ENCODE measurements around the gene GABRD.

GABRD gene

DNA sequence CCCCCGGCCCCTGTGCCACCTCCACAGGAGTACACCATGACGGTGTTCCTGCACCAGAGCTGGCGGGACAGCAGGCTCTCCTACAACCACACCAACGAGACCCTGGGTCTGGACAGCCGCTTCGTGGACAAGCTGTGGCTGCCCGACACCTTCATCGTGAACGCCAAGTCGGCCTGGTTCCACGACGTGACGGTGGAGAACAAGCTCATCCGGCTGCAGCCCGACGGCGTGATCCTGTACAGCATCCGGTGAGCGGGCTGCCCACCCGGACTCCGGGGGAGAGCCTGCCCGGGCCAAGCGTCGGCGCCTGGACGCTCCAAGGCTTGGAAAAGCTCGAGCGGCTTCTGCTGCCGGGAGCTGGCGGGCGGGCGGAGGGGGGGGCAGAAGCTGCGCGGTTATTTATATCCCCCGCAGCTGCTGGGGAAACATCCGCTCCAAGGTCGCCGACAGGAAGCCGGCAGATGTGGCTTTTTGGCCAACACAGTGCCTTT, 6.4 kb downstream of the GABRD start:
- peak overlapping the region; percentile 31; the same call in 1 of the 2 replicates for H3K27ac ChIP-seq (ENCODE audit: low read length)
- no peaks in the 10 kb centered on the region for H3K27me3 ChIP-seq (ENCODE audit: insufficient read depth, low read length, poor library complexity)
- peak overlapping the region; percentile 4; the same call in 1 of the 2 replicates for H3K9ac ChIP-seq (ENCODE audit: low read depth, low read length)
- no peak for TF ChIP-seq EZH2 (IDR thresholded peaks at IDR 0.05; ENCODE audit: borderline replicate concordance, low read depth, low read length, severe bottlenecking)
- TF ChIP-seq, protein P1, sequence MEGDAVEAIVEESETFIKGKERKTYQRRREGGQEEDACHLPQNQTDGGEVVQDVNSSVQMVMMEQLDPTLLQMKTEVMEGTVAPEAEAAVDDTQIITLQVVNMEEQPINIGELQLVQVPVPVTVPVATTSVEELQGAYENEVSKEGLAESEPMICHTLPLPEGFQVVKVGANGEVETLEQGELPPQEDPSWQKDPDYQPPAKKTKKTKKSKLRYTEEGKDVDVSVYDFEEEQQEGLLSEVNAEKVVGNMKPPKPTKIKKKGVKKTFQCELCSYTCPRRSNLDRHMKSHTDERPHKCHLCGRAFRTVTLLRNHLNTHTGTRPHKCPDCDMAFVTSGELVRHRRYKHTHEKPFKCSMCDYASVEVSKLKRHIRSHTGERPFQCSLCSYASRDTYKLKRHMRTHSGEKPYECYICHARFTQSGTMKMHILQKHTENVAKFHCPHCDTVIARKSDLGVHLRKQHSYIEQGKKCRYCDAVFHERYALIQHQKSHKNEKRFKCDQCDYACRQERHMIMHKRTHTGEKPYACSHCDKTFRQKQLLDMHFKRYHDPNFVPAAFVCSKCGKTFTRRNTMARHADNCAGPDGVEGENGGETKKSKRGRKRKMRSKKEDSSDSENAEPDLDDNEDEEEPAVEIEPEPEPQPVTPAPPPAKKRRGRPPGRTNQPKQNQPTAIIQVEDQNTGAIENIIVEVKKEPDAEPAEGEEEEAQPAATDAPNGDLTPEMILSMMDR (IDR thresholded peaks at IDR 0.05; ENCODE audit: borderline replicate concordance, extremely low read depth, low read length, poor library complexity, severe bottlenecking): no peak
- H3K79me2 ChIP-seq (ENCODE audit: insufficient read depth, low read length): no peaks in the 10 kb centered on the region
- H4K20me1 ChIP-seq (ENCODE audit: insufficient read depth, low read length): no peaks in the 10 kb centered on the region; the same call in 1 of the 2 replicates
- peak; percentile 83 for ATAC-seq (ENCODE audit: insufficient read depth, low read depth)
- H3K9me3 ChIP-seq (ENCODE audit: insufficient read depth, low read length, severe bottlenecking): no peaks in the 10 kb centered on the region
- H3K4me3 ChIP-seq (ENCODE audit: low read depth in 1 of 2, low read length in 2 of 2): no peak overlapping the region
- H3K4me2 ChIP-seq (ENCODE audit: insufficient read depth, low read length): peak overlapping the region; percentile 49; the same call in 1 of the 2 replicates
- H3K4me1 ChIP-seq (ENCODE audit: insufficient read depth, low read length): peaks cover 20% of the 10 kb centered on the region
- no peaks in the 10 kb centered on the region for H3K36me3 ChIP-seq (ENCODE audit: insufficient read depth, low read length)
- peak; percentile 66 for DNase-seq
- H2AFZ ChIP-seq (ENCODE audit: low read depth, low read length): no peak overlapping the region

DNA sequence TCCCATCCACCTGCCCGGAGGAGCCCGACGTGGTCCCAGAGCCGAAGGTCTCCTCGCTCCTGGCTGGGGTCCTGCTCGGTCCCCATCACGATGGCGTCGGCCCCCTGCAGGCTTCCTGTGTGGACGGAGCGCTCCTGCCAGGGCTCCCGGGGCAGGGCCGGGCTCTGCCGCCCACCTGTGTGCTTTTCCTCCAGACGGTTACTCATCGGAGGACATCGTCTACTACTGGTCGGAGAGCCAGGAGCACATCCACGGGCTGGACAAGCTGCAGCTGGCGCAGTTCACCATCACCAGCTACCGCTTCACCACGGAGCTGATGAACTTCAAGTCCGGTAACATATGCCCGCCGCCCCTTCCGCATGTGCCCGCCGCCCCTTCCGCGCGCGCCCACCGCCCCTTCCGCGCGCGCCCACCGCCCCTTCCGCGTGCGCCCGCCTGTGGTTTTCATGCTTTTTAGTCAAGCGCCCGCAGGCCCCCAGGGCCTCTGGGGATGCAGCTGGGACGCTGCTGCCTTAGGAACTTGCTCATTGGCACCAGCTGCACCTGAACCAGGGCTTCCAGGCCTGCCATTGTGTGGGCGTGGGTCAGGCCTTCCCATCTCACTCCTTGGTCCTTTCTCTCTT, 8.9 kb downstream of the GABRD start:
- Histone ChIP-seq H3K27ac (ENCODE audit: low read length) (no peak overlapping the region), H3K4me1 (ENCODE audit: insufficient read depth, low read length) (peaks cover 20% of the 10 kb centered on the region), H3K4me3 (ENCODE audit: low read depth in 1 of 2, low read length in 2 of 2) (no peak overlapping the region), H3K9me3 (ENCODE audit: insufficient read depth, low read length, severe bottlenecking) (no peaks in the 10 kb centered on the region), H3K36me3 (ENCODE audit: insufficient read depth, low read length) (no peaks in the 10 kb centered on the region), H4K20me1 (ENCODE audit: insufficient read depth, low read length) (no peaks in the 10 kb centered on the region; the same call in 1 of the 2 replicates), H3K79me2 (ENCODE audit: insufficient read depth, low read length) (no peaks in the 10 kb centered on the region), H2AFZ (ENCODE audit: low read depth, low read length) (no peak overlapping the region), H3K27me3 (ENCODE audit: insufficient read depth, low read length, poor library complexity) (no peaks in the 10 kb centered on the region), H3K4me2 (ENCODE audit: insufficient read depth, low read length) (no peak overlapping the region), H3K9ac (ENCODE audit: low read depth, low read length) (no peak overlapping the region)
- no peak for TF ChIP-seq EZH2 (IDR thresholded peaks at IDR 0.05; ENCODE audit: borderline replicate concordance, low read depth, low read length, severe bottlenecking)
- TF ChIP-seq, protein P1 (IDR thresholded peaks at IDR 0.05; ENCODE audit: borderline replicate concordance, extremely low read depth, low read length, poor library complexity, severe bottlenecking): no peak
- DNase-seq (no peak), ATAC-seq (ENCODE audit: insufficient read depth, low read depth) (no peak)

DNA sequence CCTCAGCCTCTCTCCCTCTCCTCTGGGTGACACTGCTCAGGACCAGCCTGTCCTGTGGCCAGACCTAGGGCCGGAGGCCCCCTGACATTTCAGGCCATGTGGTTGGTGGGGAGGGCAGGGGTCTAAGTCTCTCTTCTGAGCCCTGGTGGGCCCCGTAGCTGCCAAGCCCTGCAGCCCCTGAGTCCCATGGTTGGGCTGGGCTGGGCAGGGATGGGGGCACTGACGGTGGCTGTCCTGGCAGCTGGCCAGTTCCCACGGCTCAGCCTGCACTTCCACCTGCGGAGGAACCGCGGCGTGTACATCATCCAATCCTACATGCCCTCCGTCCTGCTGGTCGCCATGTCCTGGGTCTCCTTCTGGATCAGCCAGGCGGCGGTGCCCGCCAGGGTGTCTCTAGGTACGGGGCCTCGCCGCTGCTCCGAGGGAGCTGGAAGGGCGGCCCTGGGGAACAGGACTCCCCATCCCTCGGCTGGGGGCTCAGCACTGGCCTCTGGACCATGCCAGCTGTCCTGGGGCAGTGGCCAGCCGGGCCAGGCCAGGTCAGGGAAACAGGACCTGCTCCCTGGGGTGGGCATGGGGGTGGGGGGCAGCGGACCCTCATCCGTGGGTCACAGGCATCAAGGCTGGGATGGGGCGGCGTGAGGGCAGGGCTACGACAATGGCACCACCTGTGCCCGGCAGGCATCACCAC, 9.9 kb downstream of the GABRD start:
- no peak for ATAC-seq (ENCODE audit: insufficient read depth, low read depth)
- H4K20me1 ChIP-seq (ENCODE audit: insufficient read depth, low read length): no peaks in the 10 kb centered on the region; the same call in 1 of the 2 replicates
- H3K79me2 ChIP-seq (ENCODE audit: insufficient read depth, low read length): no peaks in the 10 kb centered on the region
- H3K9me3 ChIP-seq (ENCODE audit: insufficient read depth, low read length, severe bottlenecking): no peaks in the 10 kb centered on the region
- H3K9ac ChIP-seq (ENCODE audit: low read depth, low read length): no peak overlapping the region
- no peaks in the 10 kb centered on the region for H3K36me3 ChIP-seq (ENCODE audit: insufficient read depth, low read length)
- H3K4me1 ChIP-seq (ENCODE audit: insufficient read depth, low read length): peaks cover 20% of the 10 kb centered on the region
- no peak for DNase-seq
- H3K4me2 ChIP-seq (ENCODE audit: insufficient read depth, low read length): no peak overlapping the region
- no peak overlapping the region for H3K27ac ChIP-seq (ENCODE audit: low read length)
- no peak overlapping the region for H2AFZ ChIP-seq (ENCODE audit: low read depth, low read length)
- no peak for TF ChIP-seq EZH2 (IDR thresholded peaks at IDR 0.05; ENCODE audit: borderline replicate concordance, low read depth, low read length, severe bottlenecking)
- TF ChIP-seq, protein P1 (IDR thresholded peaks at IDR 0.05; ENCODE audit: borderline replicate concordance, extremely low read depth, low read length, poor library complexity, severe bottlenecking): no peak
- no peak overlapping the region for H3K4me3 ChIP-seq (ENCODE audit: low read depth in 1 of 2, low read length in 2 of 2)
- H3K27me3 ChIP-seq (ENCODE audit: insufficient read depth, low read length, poor library complexity): no peaks in the 10 kb centered on the region
